HEK293 (cell line): ENCODE measurements around the gene ACOT12.

Experiments used
- HOXA7 ChIP-seq: sonication (generic); formaldehyde crosslinking; IDR thresholded peaks from 2 replicates; pipeline ENCODE4 v1.8.1; 2022; ENCODE audit warnings: missing genetic modification reagents, borderline replicate concordance
- HOXC10 ChIP-seq: sonication (generic); formaldehyde crosslinking; IDR thresholded peaks from 2 replicates; pipeline ENCODE4 v1.8.1; 2023; ENCODE audit warnings: mild to moderate bottlenecking, missing genetic modification reagents
- KLF17 ChIP-seq: fragments of 450-650 bp; formaldehyde crosslinking; IDR thresholded peaks from 2 replicates; pipeline ENCODE4 v1.5.1; 2016; ENCODE audit warnings: missing biosample characterization, missing genetic modification characterization
- YY1 ChIP-seq: fragments of 450-650 bp; formaldehyde crosslinking; IDR thresholded peaks from 2 replicates; pipeline ENCODE4 v1.5.1; 2018; ENCODE audit warnings: missing biosample characterization, missing genetic modification characterization
- ZNF133 ChIP-seq: fragments of 450-650 bp; formaldehyde crosslinking; IDR thresholded peaks from 2 replicates; pipeline ENCODE4 v1.5.1; 2016; ENCODE audit warnings: missing biosample characterization, missing genetic modification characterization
- ZNF24 ChIP-seq: fragments of 450-650 bp; formaldehyde crosslinking; IDR thresholded peaks from 2 replicates; pipeline ENCODE4 v1.5.1; 2016; ENCODE audit warnings: missing biosample characterization, missing genetic modification characterization
- ZNF302 ChIP-seq: fragments of 450-650 bp; formaldehyde crosslinking; IDR thresholded peaks from 2 replicates; pipeline ENCODE4 v1.5.1; 2016; ENCODE audit warnings: missing biosample characterization, missing genetic modification characterization, low read depth
- ZNF530 ChIP-seq: fragments of 450-650 bp; formaldehyde crosslinking; IDR thresholded peaks from 2 replicates; pipeline ENCODE4 v1.5.1; 2016; ENCODE audit warnings: low read depth, missing biosample characterization, missing genetic modification characterization
- ZNF660 ChIP-seq: fragments of 450-650 bp; IDR thresholded peaks from 2 replicates; pipeline ENCODE4 v1.5.1; 2018; ENCODE audit warnings: missing biosample characterization, mild to moderate bottlenecking, missing genetic modification characterization
- ZXDB ChIP-seq: fragments of 450-650 bp; formaldehyde crosslinking; IDR thresholded peaks from 2 replicates; pipeline ENCODE4 v1.5.1; 2016; ENCODE audit warnings: missing biosample characterization, missing genetic modification characterization
- TF ChIP-seq, protein P1 (sequence below): fragments of 450-650 bp; formaldehyde crosslinking; IDR thresholded peaks from 2 replicates; pipeline ENCODE4 v1.5.1; 2016; ENCODE audit warnings: missing biosample characterization, missing genetic modification characterization

DNA sequence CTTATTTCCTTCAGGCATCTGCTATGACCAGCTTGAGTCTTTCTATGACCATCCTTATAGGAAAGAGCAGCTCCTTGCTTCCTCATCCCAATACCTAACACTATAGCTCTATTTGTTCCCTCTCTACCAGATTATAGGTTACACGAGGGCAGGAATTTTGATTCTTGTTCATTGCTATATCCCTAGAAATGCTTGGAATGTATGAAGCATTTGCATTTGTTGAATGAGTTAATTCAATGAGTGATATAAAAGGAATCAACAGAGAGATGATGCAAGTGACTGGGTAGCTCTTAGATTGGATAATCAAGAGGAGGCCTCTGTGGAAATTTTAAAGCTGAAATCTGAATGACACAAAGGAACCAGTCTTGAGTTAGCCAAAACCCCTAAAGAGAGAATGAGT, 78.6 kb downstream of the ACOT12 start:
- TF ChIP-seq, protein P1, sequence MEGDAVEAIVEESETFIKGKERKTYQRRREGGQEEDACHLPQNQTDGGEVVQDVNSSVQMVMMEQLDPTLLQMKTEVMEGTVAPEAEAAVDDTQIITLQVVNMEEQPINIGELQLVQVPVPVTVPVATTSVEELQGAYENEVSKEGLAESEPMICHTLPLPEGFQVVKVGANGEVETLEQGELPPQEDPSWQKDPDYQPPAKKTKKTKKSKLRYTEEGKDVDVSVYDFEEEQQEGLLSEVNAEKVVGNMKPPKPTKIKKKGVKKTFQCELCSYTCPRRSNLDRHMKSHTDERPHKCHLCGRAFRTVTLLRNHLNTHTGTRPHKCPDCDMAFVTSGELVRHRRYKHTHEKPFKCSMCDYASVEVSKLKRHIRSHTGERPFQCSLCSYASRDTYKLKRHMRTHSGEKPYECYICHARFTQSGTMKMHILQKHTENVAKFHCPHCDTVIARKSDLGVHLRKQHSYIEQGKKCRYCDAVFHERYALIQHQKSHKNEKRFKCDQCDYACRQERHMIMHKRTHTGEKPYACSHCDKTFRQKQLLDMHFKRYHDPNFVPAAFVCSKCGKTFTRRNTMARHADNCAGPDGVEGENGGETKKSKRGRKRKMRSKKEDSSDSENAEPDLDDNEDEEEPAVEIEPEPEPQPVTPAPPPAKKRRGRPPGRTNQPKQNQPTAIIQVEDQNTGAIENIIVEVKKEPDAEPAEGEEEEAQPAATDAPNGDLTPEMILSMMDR (tag by site-specific recombination) = no peak
- TF ChIP-seq ZNF133 (tag by site-specific recombination) (no peak), ZXDB (tag by site-specific recombination) (no peak), ZNF530 (tag by site-specific recombination) (no peak), HOXA7 (CRISPR knock-in tag) (no peak), ZNF24 (tag by site-specific recombination) (no peak), ZNF302 (tag by site-specific recombination) (no peak), YY1 (tag by site-specific recombination) (no peak), KLF17 (no peak), ZNF660 (tag by site-specific recombination) (no peak), HOXC10 (CRISPR knock-in tag) (no peak)
